HepG2 (cell line): ENCODE data around the gene PPFIA3. TPM values are rescaled to one million over a fixed set of nuclear protein-coding genes. Genes with fewer than 3 reads are reported as not detected.
A peak's percentile ranks its signal among the peaks of the same experiment; 100 is the strongest.

ENCODE experiments used
- CREB1 ChIP-seq, 2 experiments: fragments of 450-650 bp in 1 of 2; IDR thresholded peaks; 2 replicates each; pipeline ENCODE4 v1.6.1; 2016 to 2017; ENCODE audit warnings: control low read depth in 1 of 2, mild to moderate bottlenecking in 1 of 2, missing compliant biosample characterization in 1 of 2, missing genetic modification characterization in 1 of 2
- IRF1 ChIP-seq: sonication (generic); formaldehyde crosslinking; IDR thresholded peaks from 2 replicates; pipeline ENCODE4 v1.4.0; 2020; ENCODE audit warnings: low read depth, mild to moderate bottlenecking, missing genetic modification reagents
- MATR3 ChIP-seq: sonication (generic); formaldehyde crosslinking; IDR thresholded peaks from 2 replicates; pipeline ENCODE4 v1.4.0; 2020; ENCODE audit warnings: missing genetic modification reagents
- MTA3 ChIP-seq: sonication (generic); formaldehyde crosslinking; IDR thresholded peaks from 2 replicates; pipeline ENCODE4 v1.4.0; 2020; ENCODE audit warnings: missing genetic modification reagents
- NKX3-1 ChIP-seq: sonication (generic); formaldehyde crosslinking; IDR thresholded peaks from 2 replicates; pipeline ENCODE4 v1.5.0; 2020; ENCODE audit warnings: missing genetic modification reagents
- POLR2AphosphoS5 ChIP-seq: IDR thresholded peaks from 2 replicates; pipeline ENCODE4 v1.6.1; 2012; ENCODE audit warnings: low read depth, low read length
- RFXANK ChIP-seq: IDR thresholded peaks from 2 replicates; pipeline ENCODE4 v1.6.1; 2016
- RXRA ChIP-seq: sonication (generic); formaldehyde crosslinking; IDR thresholded peaks from 2 replicates; pipeline ENCODE4 v1.5.1; 2020; ENCODE audit warnings: missing genetic modification reagents
- SETDB1 ChIP-seq: sonication (generic); formaldehyde crosslinking; IDR thresholded peaks from 2 replicates; pipeline ENCODE4 v1.5.1; 2020; ENCODE audit warnings: missing genetic modification reagents, mild to moderate bottlenecking, borderline replicate concordance
- SP4 ChIP-seq: sonication (generic); formaldehyde crosslinking; IDR thresholded peaks from 2 replicates; pipeline ENCODE4 v1.8.1; 2023; ENCODE audit warnings: mild to moderate bottlenecking, missing genetic modification reagents
- SP5 ChIP-seq: IDR thresholded peaks from 2 replicates; pipeline ENCODE4 v1.6.1; 2016; ENCODE audit warnings: low read depth, borderline replicate concordance
- SRY ChIP-seq: sonication (generic); formaldehyde crosslinking; IDR thresholded peaks from 2 replicates; pipeline ENCODE4 v1.8.0; 2022; ENCODE audit warnings: mild to moderate bottlenecking, missing genetic modification reagents
- TCF12 ChIP-seq, 2 experiments: fragments of 450-650 bp in 1 of 2; sonication (generic) in 1 of 2; formaldehyde crosslinking in 1 of 2; IDR thresholded peaks; 2 replicates each; pipeline versions ENCODE4 v1.6.1 to v1.8.0; 2017 to 2022; ENCODE audit warnings: antibody characterized with exemption in 1 of 2, mild to moderate bottlenecking in 1 of 2, missing genetic modification reagents in 1 of 2, moderate library complexity in 1 of 2
- U2AF1 ChIP-seq: fragments of 200-400 bp; formaldehyde crosslinking; optimal IDR thresholded peaks from 2 replicates; pipeline ENCODE3; 2017; ENCODE audit warnings: mild to moderate bottlenecking, low read depth, low read length
- ZBTB1 ChIP-seq: sonication (generic); formaldehyde crosslinking; IDR thresholded peaks from 2 replicates; pipeline ENCODE4 v1.4.0; 2020; ENCODE audit warnings: missing genetic modification reagents, borderline replicate concordance
- ZBTB20 ChIP-seq: sonication (generic); formaldehyde crosslinking; IDR thresholded peaks from 2 replicates; pipeline ENCODE4 v1.8.1; 2023; ENCODE audit warnings: missing genetic modification reagents, low read depth, mild to moderate bottlenecking, borderline replicate concordance
- ZNF281 ChIP-seq: sonication (generic); formaldehyde crosslinking; IDR thresholded peaks from 2 replicates; pipeline ENCODE4 v1.4.0; 2020; ENCODE audit warnings: missing genetic modification reagents, borderline replicate concordance
- ZNF512 ChIP-seq: sonication (generic); formaldehyde crosslinking; IDR thresholded peaks from 2 replicates; pipeline ENCODE4 v1.4.0; 2020; ENCODE audit warnings: mild to moderate bottlenecking, missing genetic modification reagents
- ZNF563 ChIP-seq: sonication (generic); formaldehyde crosslinking; IDR thresholded peaks from 2 replicates; pipeline ENCODE4 v1.8.0; 2022; ENCODE audit warnings: mild to moderate bottlenecking, moderate library complexity, missing genetic modification reagents
- ZNF781 ChIP-seq: sonication (generic); formaldehyde crosslinking; IDR thresholded peaks from 2 replicates; pipeline ENCODE4 v1.5.1; 2020; ENCODE audit warnings: borderline replicate concordance, mild to moderate bottlenecking, missing genetic modification reagents; ENCODE audit errors: not compliant biosample characterization
- ZNF792 ChIP-seq: IDR thresholded peaks from 2 replicates; pipeline ENCODE4 v1.6.1; 2016
- ZNF891 ChIP-seq: sonication (generic); formaldehyde crosslinking; IDR thresholded peaks from 2 replicates; pipeline ENCODE4 v1.5.0; 2020; ENCODE audit warnings: mild to moderate bottlenecking, missing genetic modification reagents
- ZUFSP ChIP-seq: sonication (generic); formaldehyde crosslinking; IDR thresholded peaks from 2 replicates; pipeline ENCODE4 v1.9.0; 2021; ENCODE audit warnings: missing genetic modification reagents, mild to moderate bottlenecking, borderline replicate concordance
- polyA plus RNA-seq, 8 experiments: library from polyadenylated mRNA; depleted of rRNA in 3 of 8; stranded (reverse) in 7 of 8; unstranded in 1 of 8; fragments of >200 nt; fragmentation: Illumina TruSeq in 4 of 8; extraction: Trizol in 4 of 8; gene quantifications; 2 replicates each; pipeline versions ENCODE4 v1.2.1 to v1.2.3, GENCODE V29; 2011 to 2016; ENCODE audit warnings: low read depth in 4 of 8, missing spikeins in 1 of 8, mixed read lengths in 1 of 8; ENCODE audit not compliant: insufficient read depth in 1 of 8
- total RNA-seq, 5 experiments: library from RNA; depleted of rRNA; stranded (reverse); fragments of >200 nt; fragmentation: Illumina TruSeq; extraction: Trizol; gene quantifications; 2 replicates each; pipeline ENCODE4 v1.2.3, GENCODE V29; 2016; ENCODE audit warnings: low read depth in 1 of 5

Gene PPFIA3
- total and polyA plus RNA-seq, 2 of the 13 experiments (the other 11 are each of a cell fraction or from before 2014, with no cell fraction given): 6.7 to 8.6 TPM

- TF ChIP-seq ZNF512 (CRISPR knock-in tag) (no peak), ZBTB20 (CRISPR knock-in tag) (peak; percentile 52; the same call in 1 of the 2 replicates), SRY (CRISPR knock-in tag) (peak; percentile 58; the same call in 1 of the 2 replicates), ZNF781 (CRISPR knock-in tag) (peak; percentile 65), ZBTB1 (CRISPR knock-in tag) (no peak), MATR3 (CRISPR knock-in tag) (no peak), SP4 (CRISPR knock-in tag) (peak; percentile 94), RXRA (CRISPR knock-in tag) (peak; percentile 72), SETDB1 (CRISPR knock-in tag) (no peak), U2AF1 (no peak), RFXANK (CRISPR knock-in tag) (no peak), IRF1 (CRISPR knock-in tag) (0 out of 2 replicates have a peak, but pooled peaks have one; percentile 22), NKX3-1 (CRISPR knock-in tag) (no peak), MTA3 (CRISPR knock-in tag) (no peak), ZUFSP (no peak), ZNF792 (0 out of 2 replicates have a peak, but pooled peaks have one; percentile 56), ZNF563 (CRISPR knock-in tag) (peak; percentile 88), ZNF891 (CRISPR knock-in tag) (peak; percentile 51; the same call in 1 of the 2 replicates), SP5 (CRISPR knock-in tag) (peak; percentile 65), ZNF281 (CRISPR knock-in tag) (no peak), POLR2AphosphoS5 (0 out of 2 replicates have a peak, but pooled peaks have one; percentile 38), TCF12 (IDR thresholded peaks at IDR 0.05) (no peak), TCF12 (CRISPR knock-in tag; IDR thresholded peaks at IDR 0.05) (no peak), CREB1 (IDR thresholded peaks at IDR 0.05) (peak; percentile 76), CREB1 (CRISPR knock-in tag; IDR thresholded peaks at IDR 0.05) (no peak)
Observed at GRCh38 chr19:49118565-49119410, 556 bp upstream of the PPFIA3 start, which contains the start of gene C19orf73 (continued).
